Lower leg skin (tissue), 4 donors: ENCODE results near the gene SLC13A3. TPM values are rescaled to one million over a fixed set of nuclear protein-coding genes. Genes with fewer than 3 reads are reported as not detected.

Experiments used
- DNase-seq, 2 donors: peaks; one replicate each; pipeline ENCODE4 v3.0.0-alpha.2; 2019; ENCODE audit warnings: low spot score in 2 of 2
- H3K4me3 ChIP-seq: fragments of 200-600 bp; sonication (generic); 2 replicates; pipeline ENCODE4 v1.5.1; 2017; ENCODE audit warnings: mild to moderate bottlenecking, low read depth; ENCODE audit not compliant: poor library complexity, severe bottlenecking
- CTCF ChIP-seq, 3 donors: fragments of 450-650 bp; IDR thresholded peaks; one replicate each; pipeline ENCODE4 v1.5.1; 2016; ENCODE audit warnings: antibody characterized with exemption in 3 of 3, mild to moderate bottlenecking in 3 of 3, moderate library complexity in 2 of 3
- POLR2A ChIP-seq, 2 donors: fragments of 450-650 bp; IDR thresholded peaks; one replicate each; pipeline ENCODE4 v1.6.1; 2016 to 2017; ENCODE audit warnings: antibody characterized with exemption in 2 of 2, mild to moderate bottlenecking in 1 of 2, moderate library complexity in 1 of 2
- WGBS, 2 donors: methylation state at CpG; one replicate each; pipeline ENCODE4 v1.1.5; 2018; 5-methylcytosine and 5-hydroxymethylcytosine counted together
- intact Hi-C: fragments of 100-400 bp; cut with DNase I; formaldehyde crosslinking; loops from one replicate; pipeline ENCODE4 v1.15.0; 2023; ENCODE audit warnings: low total_unique reads
- total RNA-seq, 4 donors: library from RNA; depleted of rRNA; stranded (reverse); fragments of >200 nt; gene quantifications; one replicate each; pipeline ENCODE4 v1.1.0, GENCODE V29; 2016

Gene SLC13A3
- total RNA-seq, 4 donors from 2014 or later: 1.4 to 3.3 (median 1.8) TPM

DNA sequence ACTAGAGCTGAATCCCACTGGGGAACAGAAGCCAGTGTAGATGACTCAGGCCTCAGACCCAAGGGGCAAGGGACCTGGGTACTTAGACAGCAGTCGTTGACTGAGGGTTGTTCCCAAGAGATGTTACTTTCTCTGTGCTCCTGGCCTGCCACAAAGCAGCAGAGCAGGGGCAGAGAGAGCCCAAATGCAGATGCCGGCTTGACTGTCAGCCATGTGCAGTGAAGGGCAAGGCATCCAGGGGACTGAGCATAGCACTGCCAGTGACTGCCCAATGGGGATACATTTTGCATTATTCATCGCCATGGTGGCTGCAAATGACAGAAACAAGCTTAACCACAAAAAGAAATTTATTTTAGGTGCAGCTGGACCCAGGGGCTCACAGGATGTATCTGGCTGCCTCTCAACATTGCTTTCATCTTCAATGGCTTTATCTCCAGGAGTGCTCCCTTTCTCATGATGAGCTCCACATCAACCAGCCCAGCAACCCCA lies 45.6 kb upstream of the SLC13A3 start:
- no peak overlapping the region for H3K4me3 ChIP-seq
- no peak for DNase-seq
- intact Hi-C loops: no loop called here
- TF ChIP-seq CTCF (IDR thresholded peaks at IDR 0.05) (no peak), POLR2A (IDR thresholded peaks at IDR 0.05) (no peak)
- WGBS, 2 donors: 86 to 89% methylated on average over 3 of the region's 3 CpGs

DNA sequence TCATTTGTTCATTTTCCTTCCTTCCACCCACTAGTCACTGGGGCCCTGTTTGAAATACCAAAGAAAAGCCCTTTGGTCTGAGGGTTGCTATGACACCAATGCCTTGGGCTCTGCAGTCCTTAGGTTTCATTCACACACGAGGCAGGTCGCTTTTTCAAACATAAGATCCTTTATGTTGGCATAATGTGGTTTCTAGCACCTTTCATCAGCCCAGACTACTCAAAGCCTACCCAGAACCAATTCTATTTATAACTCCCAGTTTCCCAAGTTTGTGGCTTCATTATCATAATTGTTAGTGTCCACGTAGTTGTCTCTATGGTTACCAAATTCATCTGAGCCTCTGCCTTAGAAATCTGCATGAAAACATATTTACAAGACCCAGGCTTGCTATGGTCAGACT lies 44.6 kb upstream of the SLC13A3 start:
- intact Hi-C loops: no loop called here
- no peak for DNase-seq
- H3K4me3 ChIP-seq: no peak overlapping the region
- TF ChIP-seq CTCF (IDR thresholded peaks at IDR 0.05) (no peak), POLR2A (IDR thresholded peaks at IDR 0.05) (no peak)
- WGBS, 2 donors: 36 to 38% methylated on average over 3 of the region's 3 CpGs

DNA sequence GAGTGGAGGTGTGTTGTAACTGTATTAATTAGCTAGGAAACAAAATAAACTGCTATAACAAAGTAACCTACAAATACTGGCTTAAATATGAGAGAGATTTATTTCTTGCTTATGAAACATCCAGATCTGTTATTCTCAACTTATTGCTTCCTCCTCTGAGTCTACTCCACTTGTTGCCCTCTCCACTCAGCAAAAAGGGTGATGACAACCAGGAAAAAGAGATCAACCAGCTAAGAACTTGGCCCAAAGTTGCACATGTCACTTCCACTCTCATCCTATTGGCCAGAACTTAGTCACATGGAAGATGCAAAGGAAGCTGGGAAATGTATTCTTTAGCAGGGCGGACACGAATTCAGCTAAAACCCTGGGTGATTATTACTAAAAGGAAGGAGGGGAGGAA lies 43.2 kb upstream of the SLC13A3 start:
- intact Hi-C loops: no loop called here
- DNase-seq: no peak
- no peak overlapping the region for H3K4me3 ChIP-seq
- 54 to 57% methylated on average over 2 of the region's 2 CpGs for WGBS, 2 donors
- TF ChIP-seq POLR2A (IDR thresholded peaks at IDR 0.05): no peak

DNA sequence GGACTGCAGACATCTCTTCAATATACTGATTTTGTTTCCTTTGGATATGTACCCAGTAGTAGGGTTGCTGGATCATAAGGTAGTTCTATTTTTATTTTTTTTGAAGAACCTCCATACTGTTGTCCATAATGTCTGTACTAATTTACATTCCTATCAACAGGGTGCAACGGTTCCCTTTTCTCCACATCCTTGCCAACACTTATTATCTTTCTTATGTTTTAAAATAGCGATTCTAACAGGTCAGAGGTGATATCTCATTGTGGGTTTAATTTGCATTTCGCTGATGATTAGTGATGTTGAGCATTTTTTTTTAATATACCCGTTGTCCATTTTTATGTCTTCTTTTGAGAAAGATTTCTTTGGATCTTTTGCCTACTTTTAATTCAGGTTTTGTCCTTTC lies 39.9 kb upstream of the SLC13A3 start:
- 81 to 83% methylated on average over 4 of the region's 4 CpGs for WGBS, 2 donors
- TF ChIP-seq CTCF (IDR thresholded peaks at IDR 0.05): no peak
- TF ChIP-seq POLR2A (IDR thresholded peaks at IDR 0.05): no peak
- no peak for DNase-seq
- intact Hi-C loops: no loop called here
- H3K4me3 ChIP-seq: no peak overlapping the region

DNA sequence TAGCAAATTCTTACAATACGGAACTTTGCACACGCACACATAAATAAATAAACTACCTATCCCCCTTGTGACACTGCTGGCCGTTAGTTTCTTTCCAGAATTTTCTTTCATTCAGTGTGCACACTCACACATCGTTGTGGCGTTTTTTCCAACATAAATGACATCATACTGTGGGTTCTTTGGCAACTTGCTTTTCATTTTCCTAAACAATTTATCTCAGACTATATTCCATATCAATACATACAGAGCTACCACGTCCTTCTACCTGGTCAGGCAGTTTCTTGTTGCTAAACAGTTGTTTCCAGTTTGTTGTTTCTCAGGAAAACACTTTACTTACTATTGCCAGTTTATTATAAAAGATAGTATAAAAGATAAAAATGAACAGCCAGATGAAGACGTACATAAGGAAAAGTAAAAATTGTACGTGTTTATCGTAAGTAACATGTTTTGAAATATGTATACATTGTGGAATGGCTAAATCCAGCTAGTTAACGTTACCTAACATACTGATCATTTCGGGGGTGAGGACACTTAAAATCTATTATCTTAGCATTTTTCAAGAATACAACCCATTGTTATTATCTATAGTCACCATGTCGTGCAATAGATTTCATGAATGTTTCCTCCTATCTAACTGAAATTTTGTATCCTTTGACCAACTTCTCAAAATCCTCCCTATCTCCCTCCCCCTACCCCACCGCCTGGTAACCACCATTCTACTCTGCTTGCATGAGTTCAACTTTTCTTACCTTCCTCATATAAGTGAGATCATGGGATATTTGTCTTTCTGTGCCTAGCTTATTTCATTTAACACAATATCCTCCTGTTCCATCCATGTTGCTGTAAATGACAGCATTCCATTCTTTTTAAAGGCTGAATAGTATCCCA lies 39.2 kb upstream of the SLC13A3 start:
- peak in 1 of 2 donors; percentile 7 for DNase-seq
- H3K4me3 ChIP-seq: no peak overlapping the region
- 53 to 61% methylated on average over 13 of the region's 13 CpGs for WGBS, 2 donors
- TF ChIP-seq CTCF (IDR thresholded peaks at IDR 0.05) (no peak), POLR2A (IDR thresholded peaks at IDR 0.05) (no peak)
- intact Hi-C loops: no loop called here

DNA sequence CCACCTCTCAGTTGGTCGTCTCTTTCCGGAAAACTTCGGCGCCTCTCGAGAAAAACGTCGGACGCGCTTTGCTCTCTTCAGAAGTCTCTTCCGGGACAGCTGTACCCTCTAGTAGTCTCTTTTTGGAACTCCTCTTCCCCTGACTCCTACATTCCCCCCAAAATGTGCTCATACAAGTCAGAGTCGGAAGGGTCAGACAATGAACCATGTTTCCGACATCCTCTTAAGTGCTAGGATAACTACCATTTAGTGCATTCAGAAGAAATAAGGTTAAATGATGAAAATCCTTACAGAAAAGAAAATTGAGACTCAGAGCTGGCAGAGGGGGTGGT lies 38.5 kb upstream of the SLC13A3 start:
- TF ChIP-seq POLR2A (IDR thresholded peaks at IDR 0.05) (no peak), CTCF (IDR thresholded peaks at IDR 0.05) (no peak)
- 0 to 1% methylated on average over 12 of the region's 12 CpGs for WGBS, 2 donors
- intact Hi-C loops: no loop called here

More for the DNA sequence above, 38.5 kb upstream of the SLC13A3 start:
- DNase-seq: no peak
- H3K4me3 ChIP-seq: no peak overlapping the region
